K562 (cell line): Measurements from ENCODE around the gene TMCC2.

Experiments
- CBX5 ChIP-seq: IDR thresholded peaks from 2 replicates; pipeline ENCODE4 v1.6.1; 2014; ENCODE audit warnings: low read depth, borderline replicate concordance
- CREB3 ChIP-seq: fragments of 450-650 bp; conservative IDR thresholded peaks from 2 replicates; pipeline ENCODE4 v1.6.1; 2016; ENCODE audit warnings: missing genetic modification characterization, low read depth, mild to moderate bottlenecking, missing compliant biosample characterization, moderate library complexity
- EZH2 ChIP-seq: IDR thresholded peaks from 2 replicates; pipeline ENCODE4 v1.6.1; 2012; ENCODE audit warnings: low read depth, mild to moderate bottlenecking, inconsistent platforms, low read length, borderline replicate concordance
- MTF1 ChIP-seq: fragments of 250-450 bp; sonication (Bioruptor Pico); IDR thresholded peaks from 2 replicates; pipeline ENCODE4 v1.9.0; 2021; ENCODE audit warnings: moderate library complexity, mild to moderate bottlenecking, inconsistent platforms, borderline replicate concordance
- SMAD1 ChIP-seq: fragments of 150-350 bp; IDR thresholded peaks from 2 replicates; pipeline ENCODE4 v1.6.1; 2014; ENCODE audit warnings: low read length, low read depth; ENCODE audit not compliant: partially characterized antibody
- SMC3 ChIP-seq: conservative IDR thresholded peaks from 2 replicates; pipeline ENCODE4 v1.6.1; 2011; ENCODE audit warnings: low read depth, low read length, improper control_type of control experiment; ENCODE audit not compliant: insufficient read depth
- TSHZ1 ChIP-seq: fragments of 250-450 bp; sonication (Bioruptor Pico); IDR thresholded peaks from 2 replicates; pipeline ENCODE4 v1.4.0; 2020; ENCODE audit warnings: mild to moderate bottlenecking, moderate library complexity
- ZNF282 ChIP-seq: sonication (generic); formaldehyde crosslinking; IDR thresholded peaks from 2 replicates; pipeline ENCODE4 v1.8.1; 2023; ENCODE audit warnings: missing genetic modification reagents

GRCh38 chr1:205301205-205301821 is 73.6 kb downstream of the TMCC2 start:
- TF ChIP-seq EZH2 = no peak
- TF ChIP-seq MTF1 = no peak
- no peak for TF ChIP-seq CBX5
- no peak for TF ChIP-seq CREB3 (tag)
- no peak for TF ChIP-seq ZNF282 (CRISPR knock-in tag)
- TF ChIP-seq TSHZ1 = no peak
- TF ChIP-seq SMC3 = no peak
- TF ChIP-seq SMAD1 = no peak
